ENCODE measurements around the gene TTC39C.

- no peak for TF ChIP-seq CTCF (IDR thresholded peaks at IDR 0.05)
- TF ChIP-seq ZFX (IDR thresholded peaks at IDR 0.05; ENCODE audit: borderline replicate concordance): no peak
These were observed 58.2 kb downstream of the TTC39C start for GRCh38 chr18:24072743-24073142.

Measured in 22Rv1 (cell line).